PC-3 (cell line): ENCODE results near the gene GSTM2. TPM values are rescaled to one million over a fixed set of nuclear protein-coding genes. Genes with fewer than 3 reads are reported as not detected.
"Not testable (repeated sequence)": the region's sequence is repeated elsewhere in the genome, so short reads cannot be mapped to it uniquely, and the experiment has no call there.

Experiments used
- ATAC-seq: fragments of 200-7000 bp; cut with Tn5 transposase; 2 replicates; pipeline ENCODE4 v1.9.1; 2020; ENCODE audit warnings: mild to moderate bottlenecking, moderate library complexity
- BruUV-seq: library from RNA; stranded (reverse); fragments of 400-500 nt; replicated peaks from 2 replicates; lab custom pipeline; 2021; lab: Mats Ljungman, UMichigan
- CTCF ChIA-PET: fragments of 300-600 bp; sonication (Branson Sonifier 250); formaldehyde crosslinking; loops from one replicate; lab custom pipeline; 2022; ENCODE audit warnings: antibody characterized with exemption; lab: Charles Lee
- POLR2A ChIA-PET: fragments of 300-600 bp; sonication (Branson Sonifier 250); formaldehyde crosslinking; loops from one replicate; lab custom pipeline; 2022; ENCODE audit warnings: antibody characterized with exemption; ENCODE audit not compliant: unreplicated experiment; lab: Charles Lee
- DNase-seq: peaks from one replicate; pipeline ENCODE4 v3.0.0-alpha.2; 2015
- H2AFZ ChIP-seq: fragments of 300-600 bp; sonication (generic); 2 replicates; pipeline ENCODE4 v1.6.0; 2016; ENCODE audit warnings: antibody characterized with exemption, low read length
- H3F3A ChIP-seq: fragments of 300-600 bp; sonication (generic); one replicate; pipeline ENCODE4 v1.6.0; 2017; ENCODE audit warnings: antibody characterized with exemption, low read length, control low read depth, mild to moderate bottlenecking; ENCODE audit not compliant: unreplicated experiment
- H3K27ac ChIP-seq: fragments of 300-600 bp; sonication (generic); 2 replicates; pipeline ENCODE4 v1.5.1; 2016; ENCODE audit warnings: mild to moderate bottlenecking, low read length
- H3K27me3 ChIP-seq: fragments of 300-600 bp; sonication (generic); 2 replicates; pipeline ENCODE4 v1.6.1; 2016; ENCODE audit warnings: low read length, mixed read lengths
- H3K36me3 ChIP-seq: fragments of 300-600 bp; sonication (generic); 2 replicates; pipeline ENCODE4 v1.6.1; 2016; ENCODE audit warnings: low read depth, mixed run types, low read length, mixed read lengths
- H3K4me1 ChIP-seq: fragments of 300-600 bp; sonication (generic); 2 replicates; pipeline ENCODE4 v1.5.1; 2016; ENCODE audit warnings: low read length; ENCODE audit not compliant: insufficient read depth
- H3K4me2 ChIP-seq: fragments of 300-600 bp; sonication (generic); 2 replicates; pipeline ENCODE4 v1.6.0; 2016; ENCODE audit warnings: low read length
- H3K4me3 ChIP-seq: fragments of 300-600 bp; sonication (generic); 2 replicates; pipeline ENCODE4 v1.5.1; 2016; ENCODE audit warnings: mild to moderate bottlenecking, low read length, mixed read lengths
- H3K79me2 ChIP-seq: fragments of 300-600 bp; sonication (generic); 2 replicates; pipeline ENCODE4 v1.6.1; 2017; ENCODE audit warnings: low read length, mixed read lengths
- H3K9ac ChIP-seq: fragments of 300-600 bp; sonication (generic); 2 replicates; pipeline ENCODE4 v1.6.0; 2016; ENCODE audit warnings: mild to moderate bottlenecking, low read length
- H3K9me2 ChIP-seq: fragments of 300-600 bp; sonication (generic); replicated peaks from 2 replicates; pipeline ENCODE4 v1.6.1; 2016; ENCODE audit warnings: mixed run types, low read length, mixed read lengths
- H3K9me3 ChIP-seq: fragments of 300-600 bp; sonication (generic); 2 replicates; pipeline ENCODE4 v1.6.1; 2016; ENCODE audit warnings: low read length, mixed read lengths
- H4K20me1 ChIP-seq: fragments of 300-600 bp; sonication (generic); 2 replicates; pipeline ENCODE4 v1.6.1; 2016; ENCODE audit warnings: low read length, mixed read lengths
- CTCF ChIP-seq: fragments of 300-600 bp; sonication (generic); conservative IDR thresholded peaks from 2 replicates; pipeline ENCODE4 v1.5.1; 2017; ENCODE audit warnings: antibody characterized with exemption, low read depth, mild to moderate bottlenecking, low read length
- EZH2 ChIP-seq: fragments of 300-600 bp; sonication (generic); IDR thresholded peaks from one replicate; pipeline ENCODE4 v1.6.1; 2017; ENCODE audit warnings: antibody characterized with exemption, mild to moderate bottlenecking, low read length; ENCODE audit not compliant: unreplicated experiment
- EZH2phosphoT487 ChIP-seq: fragments of 300-600 bp; sonication (generic); IDR thresholded peaks from 2 replicates; pipeline ENCODE4 v1.6.1; 2018; ENCODE audit warnings: mild to moderate bottlenecking, antibody characterized with exemption, low read length, borderline replicate concordance
- intact Hi-C: fragments of 100-400 bp; cut with micrococcal nuclease; formaldehyde crosslinking; loops from 2 replicates; pipeline ENCODE4 v1.9.0; 2023
- total RNA-seq: library from RNA; depleted of rRNA; stranded (reverse); fragments of >200 nt; gene quantifications from 2 replicates; pipeline ENCODE4 v1.2.3, GENCODE V29; 2014

GSTM2 gene
- total RNA-seq, 1 experiment from 2014 or later, result 38.6 TPM

- no peak for ATAC-seq
- H3K9me3 ChIP-seq, result no peaks in the 10 kb centered on the region
- no peaks in the 10 kb centered on the region for H3K36me3 ChIP-seq
- DNase-seq, result no peak
- ChIA-PET CTCF (interaction anchor here (0.6 kb wide), 1 partner anchor 125 kb away, joined by 3 read pairs; no protein-coding TSS in a partner anchor), POLR2A (no interaction called here)
- no peak overlapping the region for H3K4me3 ChIP-seq
- H3K9ac ChIP-seq, result no peak overlapping the region
- no peaks in the 10 kb centered on the region for H3K27me3 ChIP-seq
- no peaks in the 10 kb centered on the region for H3K79me2 ChIP-seq
- H3K4me2 ChIP-seq, result no peak overlapping the region
- BruUV-seq, result no TSS peak
- no peak for TF ChIP-seq CTCF
- no peak for TF ChIP-seq EZH2phosphoT487
- TF ChIP-seq EZH2, result no peak
- H3K27ac ChIP-seq, result no peak overlapping the region
- H3K9me2 ChIP-seq, result no peaks in the 10 kb centered on the region
- intact Hi-C loops, result no loop called here
- H2AFZ ChIP-seq, result no peak overlapping the region
- H4K20me1 ChIP-seq, result no peaks in the 10 kb centered on the region
- no peaks in the 10 kb centered on the region for H3F3A ChIP-seq
- H3K4me1 ChIP-seq, result peaks cover 10% of the 10 kb centered on the region; the same call in 1 of the 2 replicates
Observed at GRCh38 chr1:109671067-109671466, 3.2 kb downstream of the GSTM2 start.

- H3K9me3 ChIP-seq, H3K4me2 ChIP-seq, H3K4me3 ChIP-seq, CTCF ChIA-PET, H3K27ac ChIP-seq, H3K36me3 ChIP-seq, H3K27me3 ChIP-seq, POLR2A ChIA-PET, H3K9ac ChIP-seq, H3K79me2 ChIP-seq, ATAC-seq, H3K9me2 ChIP-seq, BruUV-seq, H2AFZ ChIP-seq, H4K20me1 ChIP-seq, H3F3A ChIP-seq, DNase-seq, H3K4me1 ChIP-seq, intact Hi-C loops: not testable (repeated sequence)
Observed at GRCh38 chr1:109673861-109674260, 6.0 kb downstream of the GSTM2 start.

GRCh38 chr1:109676683-109677381 lies 9.0 kb downstream of the GSTM2 start:
- peak; percentile 59 for ATAC-seq
- H4K20me1 ChIP-seq, H3K9ac ChIP-seq, H3K4me2 ChIP-seq, H3K36me3 ChIP-seq, POLR2A ChIA-PET, H3K27ac ChIP-seq, H3K27me3 ChIP-seq, H2AFZ ChIP-seq, H3K4me1 ChIP-seq, H3K4me3 ChIP-seq, BruUV-seq, H3K9me3 ChIP-seq, H3K9me2 ChIP-seq, intact Hi-C loops, DNase-seq, H3F3A ChIP-seq, H3K79me2 ChIP-seq: not testable (repeated sequence)
- CTCF ChIA-PET, result interaction anchor here (0.5 kb wide), 1 partner anchor 73 kb away, joined by 4 read pairs; no protein-coding TSS in a partner anchor
